G401 (cell line): ENCODE results near the gene IQSEC1. TPM values are rescaled to one million over a fixed set of nuclear protein-coding genes. Genes with fewer than 3 reads are reported as not detected.
A peak's percentile ranks its signal among the peaks of the same experiment; 100 is the strongest.

Experiments used
- DNase-seq: peaks from one replicate; pipeline ENCODE4 v3.0.0-alpha.2; 2015; ENCODE audit warnings: low spot score
- in situ Hi-C: cut with HindIII; loops from 2 replicates; pipeline ENCODE4 v1.10.0; 2016; ENCODE audit warnings: low sequenced_read_pairs, mixed read lengths
- total RNA-seq: library from RNA; depleted of rRNA; stranded (reverse); fragments of >200 nt; shearing (Covaris generic); gene quantifications from 2 replicates; pipeline ENCODE4 v1.2.3, GENCODE V29; 2014

Gene IQSEC1
- total RNA-seq, 1 experiment from 2014 or later = 10.7 TPM

GRCh38 chr3:12955651-12956315 lies 117.4 kb downstream of the IQSEC1 start:
- no peak for DNase-seq
- in situ Hi-C loops = no loop called here

- in situ Hi-C loops = no loop called here
- DNase-seq = peak; percentile 61
These were observed 118.2 kb downstream of the IQSEC1 start for GRCh38 chr3:12954891-12955650.

GRCh38 chr3:12954180-12954579 lies 119.0 kb downstream of the IQSEC1 start:
- in situ Hi-C loops = no loop called here
- no peak for DNase-seq

- in situ Hi-C loops = no loop called here
- no peak for DNase-seq
These were observed 119.8 kb downstream of the IQSEC1 start for GRCh38 chr3:12953201-12953995.

- in situ Hi-C loops = no loop called here
These were observed 120.7 kb downstream of the IQSEC1 start for GRCh38 chr3:12952343-12953200.

GRCh38 chr3:12948891-12949711 lies 124.1 kb downstream of the IQSEC1 start:
- no peak for DNase-seq
- in situ Hi-C loops = loop anchor here (10.0 kb wide), 1 partner anchor 64 kb away; no protein-coding TSS in a partner anchor

More at GRCh38 chr3:12952343-12953200, 120.7 kb downstream of the IQSEC1 start:
- DNase-seq = no peak

GRCh38 chr3:12948371-12948770 lies 124.9 kb downstream of the IQSEC1 start:
- no peak for DNase-seq
- in situ Hi-C loops = loop anchor here (10.0 kb wide), 1 partner anchor 64 kb away; no protein-coding TSS in a partner anchor

GRCh38 chr3:12947504-12948369 lies 125.5 kb downstream of the IQSEC1 start:
- DNase-seq = no peak
- in situ Hi-C loops = loop anchor here (10.0 kb wide), 1 partner anchor 63 kb away; no protein-coding TSS in a partner anchor

- DNase-seq = no peak
- in situ Hi-C loops = loop anchor here (10.0 kb wide), 1 partner anchor 62 kb away; no protein-coding TSS in a partner anchor
These were observed 126.4 kb downstream of the IQSEC1 start for GRCh38 chr3:12946649-12947316.

GRCh38 chr3:12946251-12946648 lies 127.0 kb downstream of the IQSEC1 start:
- no peak for DNase-seq
- in situ Hi-C loops = loop anchor here (10.0 kb wide), 1 partner anchor 61 kb away; no protein-coding TSS in a partner anchor

GRCh38 chr3:12944849-12945248 lies 128.4 kb downstream of the IQSEC1 start:
- no peak for DNase-seq
- in situ Hi-C loops = loop anchor here (10.0 kb wide), 1 partner anchor 60 kb away; no protein-coding TSS in a partner anchor

GRCh38 chr3:12944413-12944812 lies 128.8 kb downstream of the IQSEC1 start:
- in situ Hi-C loops = loop anchor here (10.0 kb wide), 1 partner anchor 60 kb away; no protein-coding TSS in a partner anchor
- DNase-seq = no peak

GRCh38 chr3:12943124-12944021 lies 129.9 kb downstream of the IQSEC1 start:
- in situ Hi-C loops = loop anchor here (10.0 kb wide), 1 partner anchor 59 kb away; no protein-coding TSS in a partner anchor
- peak; percentile 53 for DNase-seq

GRCh38 chr3:12941495-12942023 lies 131.7 kb downstream of the IQSEC1 start:
- no peak for DNase-seq
- in situ Hi-C loops = loop anchor here (10.0 kb wide), 1 partner anchor 57 kb away; no protein-coding TSS in a partner anchor

GRCh38 chr3:12940854-12941253 lies 132.4 kb downstream of the IQSEC1 start:
- in situ Hi-C loops = loop anchor here (10.0 kb wide), 1 partner anchor 56 kb away; no protein-coding TSS in a partner anchor
- DNase-seq = no peak
